Gastroesophageal sphincter (tissue), 4 donors: ENCODE measurements around the gene PPP2R1A. TPM values are rescaled to one million over a fixed set of nuclear protein-coding genes. Genes with fewer than 3 reads are reported as not detected.
"Not testable (repeated sequence)": the region's sequence is repeated elsewhere in the genome, so short reads cannot be mapped to it uniquely, and the experiment has no call there.

ENCODE experiments used
- ATAC-seq: fragments of 150-250 bp; one replicate; pipeline ENCODE4 v1.9.1; 2016; ENCODE audit warnings: mild to moderate bottlenecking, moderate library complexity
- H3K27ac ChIP-seq, 4 donors: fragments of 200-600 bp; sonication (generic) in 3 of 4; 1 replicate in 3 of 4; 2 replicates in 1 of 4; pipeline ENCODE4 v1.5.1; 2016 to 2019
- H3K27me3 ChIP-seq: fragments of 200-600 bp; sonication (generic); one replicate; pipeline ENCODE4 v1.5.1; 2019
- H3K36me3 ChIP-seq, 2 donors: fragments of 200-600 bp; sonication (generic); one replicate each; pipeline ENCODE4 v1.5.1; 2019; ENCODE audit warnings: control low read depth in 1 of 2
- H3K4me1 ChIP-seq, 3 donors: fragments of 200-600 bp; sonication (generic); 1 replicate in 2 of 3; 2 replicates in 1 of 3; pipeline ENCODE4 v1.5.1; 2016 to 2019; ENCODE audit warnings: control low read depth in 2 of 3
- H3K4me3 ChIP-seq, 2 donors: fragments of 200-600 bp; sonication (generic); one replicate each; pipeline ENCODE4 v1.5.1; 2019; ENCODE audit warnings: mild to moderate bottlenecking in 1 of 2, moderate library complexity in 1 of 2
- H3K9me3 ChIP-seq, 3 donors: fragments of 200-600 bp; sonication (generic); one replicate each; pipeline ENCODE4 v1.5.1; 2017 to 2019; ENCODE audit warnings: control low read depth in 2 of 3
- CTCF ChIP-seq, 4 experiments: fragments of 200-600 bp in 2 of 4; fragments of 450-650 bp in 2 of 4; sonication (generic) in 1 of 4; IDR thresholded peaks; one replicate each; pipeline ENCODE4 v1.5.1; 2017 to 2019; ENCODE audit warnings: antibody characterized with exemption in 4 of 4, mild to moderate bottlenecking in 2 of 4, moderate library complexity in 2 of 4
- EP300 ChIP-seq: sonication (generic); formaldehyde crosslinking; IDR thresholded peaks from one replicate; pipeline ENCODE4 v1.6.1; 2017; ENCODE audit warnings: antibody characterized with exemption, mild to moderate bottlenecking
- POLR2A ChIP-seq, 2 donors: fragments of 450-650 bp; IDR thresholded peaks; one replicate each; pipeline ENCODE4 v1.6.1; 2017; ENCODE audit warnings: antibody characterized with exemption in 2 of 2, mild to moderate bottlenecking in 2 of 2, moderate library complexity in 1 of 2
- POLR2AphosphoS5 ChIP-seq: sonication (generic); formaldehyde crosslinking; IDR thresholded peaks from one replicate; pipeline ENCODE4 v1.6.1; 2017; ENCODE audit warnings: antibody characterized with exemption
- whole genome bisulfite sequencing, 2 donors: methylation state at CpG; one replicate each; pipeline ENCODE4 v1.1.5; 2018; ENCODE audit warnings: low coverage in 1 of 2; 5-methylcytosine and 5-hydroxymethylcytosine counted together
- total RNA-seq, 4 donors: library from RNA; depleted of rRNA; stranded (reverse); fragments of >200 nt; gene quantifications; one replicate each; pipeline ENCODE4 v1.1.0, GENCODE V29; 2016

The PPP2R1A gene
- total RNA-seq, 4 donors from 2014 or later = 177 to 286 (median 190) TPM

- TF ChIP-seq CTCF (IDR thresholded peaks at IDR 0.05) = peak in 3 of 4 experiments; percentile 46 to 62 (median 49)
- TF ChIP-seq EP300 = no peak
- no peak for TF ChIP-seq POLR2AphosphoS5
- TF ChIP-seq POLR2A (IDR thresholded peaks at IDR 0.05) = no peak
- WGBS, 2 donors = 2 to 3% methylated on average over 5 to 6 of the region's 6 CpGs
- Histone ChIP-seq H3K27me3 (no peaks in the 10 kb centered on the region), H3K4me3 (no peak overlapping the region), H3K9me3 (no peaks in the 10 kb centered on the region), H3K4me1 (no peaks in the 10 kb centered on the region), H3K27ac (no peak overlapping the region), H3K36me3 (no peaks in the 10 kb centered on the region)
- ATAC-seq = no peak
These were observed 58.4 kb downstream of the PPP2R1A start for GRCh38 chr19:52248241-52248640.

GRCh38 chr19:52258426-52258825 lies 68.6 kb downstream of the PPP2R1A start:
- Histone ChIP-seq H3K27me3 (no peaks in the 10 kb centered on the region), H3K4me3 (no peak overlapping the region), H3K27ac (no peak overlapping the region), H3K4me1 (no peaks in the 10 kb centered on the region), H3K36me3 (no peaks in the 10 kb centered on the region), H3K9me3 (no peaks in the 10 kb centered on the region)
- TF ChIP-seq POLR2A (IDR thresholded peaks at IDR 0.05) (no peak), EP300 (no peak), CTCF (IDR thresholded peaks at IDR 0.05) (no peak), POLR2AphosphoS5 (no peak)
- 92 to 100% methylated on average over 2 to 5 of the region's 5 CpGs for WGBS, 2 donors
- no peak for ATAC-seq

- 80 to 97% methylated on average over 2 to 6 of the region's 6 CpGs for WGBS, 2 donors
- ATAC-seq = not testable (repeated sequence)
These were observed 75.7 kb downstream of the PPP2R1A start for GRCh38 chr19:52265556-52265955.

GRCh38 chr19:52269338-52270261 lies 79.7 kb downstream of the PPP2R1A start, which contains the start of gene ZNF766:
ZNF766 (plus strand) TSS chr19:52269587; CDS start chr19:52269614, 27 bp downstream.
- peaks cover 3 to 47% (median 14%) of the 10 kb centered on the region in 3 donors for H3K4me1 ChIP-seq
- TF ChIP-seq CTCF (IDR thresholded peaks at IDR 0.05) (no peak), EP300 (no peak), POLR2AphosphoS5 (peak; percentile 94), POLR2A (IDR thresholded peaks at IDR 0.05) (peak; percentile 69 to 80)
- 3% methylated on average over 8 of the region's 70 CpGs; no CpG with 5 or more reads in 1 of the 2 donors for WGBS, 2 donors
- peak; percentile 100 for ATAC-seq
- no peaks in the 10 kb centered on the region for H3K9me3 ChIP-seq
- H3K36me3 ChIP-seq = peaks cover 0 to 17% of the 10 kb centered on the region in 2 donors
- no peaks in the 10 kb centered on the region for H3K27me3 ChIP-seq
- H3K4me3 ChIP-seq = peak within 1 kb of the TSS; percentile 81 to 96
- H3K27ac ChIP-seq = peak within 1 kb of the TSS; percentile 88 to 97 (median 96)

More at GRCh38 chr19:52265556-52265955, 75.7 kb downstream of the PPP2R1A start:
- H3K9me3 ChIP-seq, H3K27ac ChIP-seq, H3K36me3 ChIP-seq, H3K4me3 ChIP-seq, H3K27me3 ChIP-seq: not testable (repeated sequence)
- peaks cover 0 to 11% (median 5%) of the 10 kb centered on the region in 3 donors for H3K4me1 ChIP-seq

GRCh38 chr19:52270266-52270885 lies 80.5 kb downstream of the PPP2R1A start:
- Histone ChIP-seq H3K27ac (peak overlapping the region; percentile 88 to 97 (median 96)), H3K4me3 (peak overlapping the region; percentile 81 to 96), H3K36me3 (peaks cover 0 to 17% of the 10 kb centered on the region in 2 donors), H3K9me3 (no peaks in the 10 kb centered on the region), H3K27me3 (no peaks in the 10 kb centered on the region), H3K4me1 (peaks cover 3 to 48% (median 14%) of the 10 kb centered on the region in 3 donors)
- TF ChIP-seq POLR2A (IDR thresholded peaks at IDR 0.05) (no peak), POLR2AphosphoS5 (no peak), CTCF (IDR thresholded peaks at IDR 0.05) (no peak), EP300 (no peak)
- WGBS, 2 donors = 4 to 9% methylated on average over 10 of the region's 11 CpGs
- ATAC-seq = no peak
